Nephron (organoid): ENCODE results near the gene RPP14.

Experiments
- H3K27ac Mint-ChIP-seq, 3 experiments: 2 replicates each; pipeline ENCODE4 v1.8.0; 2020; ENCODE audit warnings: mixed read lengths in 3 of 3, mild to moderate bottlenecking in 2 of 3, moderate library complexity in 1 of 3
- H3K27me3 Mint-ChIP-seq: 2 replicates; pipeline ENCODE4 v1.8.0; 2021; ENCODE audit warnings: low read depth, mild to moderate bottlenecking, moderate library complexity, mixed read lengths
- H3K36me3 Mint-ChIP-seq: 2 replicates; pipeline ENCODE4 v1.8.0; 2020; ENCODE audit warnings: low read depth, mixed read lengths
- H3K4me1 Mint-ChIP-seq: 2 replicates; pipeline ENCODE4 v1.8.0; 2020; ENCODE audit warnings: mixed read lengths
- H3K4me3 Mint-ChIP-seq, 3 experiments: 2 replicates each; pipeline ENCODE4 v1.8.0; 2020; ENCODE audit warnings: mild to moderate bottlenecking in 3 of 3, mixed read lengths in 3 of 3, moderate library complexity in 2 of 3
- H3K9me3 Mint-ChIP-seq: 2 replicates; pipeline ENCODE4 v1.8.0; 2020; ENCODE audit warnings: mixed read lengths
- TF ChIP-seq, protein P1 (sequence below), 3 experiments: fragments of 200-600 bp; sonication (generic); IDR thresholded peaks; one replicate each; pipeline ENCODE4 v1.5.0; 2021; ENCODE audit warnings: antibody characterized with exemption in 3 of 3; ENCODE audit not compliant: unreplicated experiment in 3 of 3

RPP14 gene

GRCh38 chr3:58305882-58306711 is at the start of gene RPP14, which contains the start of gene HTD2:
RPP14 (plus strand) TSS chr3:58306245; CDS start chr3:58310330, 4,085 bp downstream.
HTD2 (plus strand) TSS chr3:58306520; CDS start chr3:58317614, 11,094 bp downstream.
- Mint-ChIP-seq H3K27ac (peak within 1 kb of the TSS; percentile 100), H3K4me3 (peak within 1 kb of the TSS; percentile 94 to 96 (median 95))
- TF ChIP-seq, protein P1, sequence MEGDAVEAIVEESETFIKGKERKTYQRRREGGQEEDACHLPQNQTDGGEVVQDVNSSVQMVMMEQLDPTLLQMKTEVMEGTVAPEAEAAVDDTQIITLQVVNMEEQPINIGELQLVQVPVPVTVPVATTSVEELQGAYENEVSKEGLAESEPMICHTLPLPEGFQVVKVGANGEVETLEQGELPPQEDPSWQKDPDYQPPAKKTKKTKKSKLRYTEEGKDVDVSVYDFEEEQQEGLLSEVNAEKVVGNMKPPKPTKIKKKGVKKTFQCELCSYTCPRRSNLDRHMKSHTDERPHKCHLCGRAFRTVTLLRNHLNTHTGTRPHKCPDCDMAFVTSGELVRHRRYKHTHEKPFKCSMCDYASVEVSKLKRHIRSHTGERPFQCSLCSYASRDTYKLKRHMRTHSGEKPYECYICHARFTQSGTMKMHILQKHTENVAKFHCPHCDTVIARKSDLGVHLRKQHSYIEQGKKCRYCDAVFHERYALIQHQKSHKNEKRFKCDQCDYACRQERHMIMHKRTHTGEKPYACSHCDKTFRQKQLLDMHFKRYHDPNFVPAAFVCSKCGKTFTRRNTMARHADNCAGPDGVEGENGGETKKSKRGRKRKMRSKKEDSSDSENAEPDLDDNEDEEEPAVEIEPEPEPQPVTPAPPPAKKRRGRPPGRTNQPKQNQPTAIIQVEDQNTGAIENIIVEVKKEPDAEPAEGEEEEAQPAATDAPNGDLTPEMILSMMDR (IDR thresholded peaks at IDR 0.05; ENCODE audit: unreplicated experiment in 3 of 3) = peak; percentile 98 to 99 (median 98)

GRCh38 chr3:58256511-58256910 is 49.5 kb upstream of the RPP14 start:
- TF ChIP-seq, protein P1 (IDR thresholded peaks at IDR 0.05; ENCODE audit: unreplicated experiment in 3 of 3) = no peak
- H3K4me3 Mint-ChIP-seq = no peak overlapping the region
- H3K9me3 Mint-ChIP-seq = no peaks in the 10 kb centered on the region
- H3K4me1 Mint-ChIP-seq = peaks cover 8% of the 10 kb centered on the region
- peaks cover 11% of the 10 kb centered on the region for H3K36me3 Mint-ChIP-seq
- no peaks in the 10 kb centered on the region for H3K27me3 Mint-ChIP-seq
- H3K27ac Mint-ChIP-seq = no peak overlapping the region

More at GRCh38 chr3:58305882-58306711, at the start of gene RPP14, which contains the start of gene HTD2:
- Mint-ChIP-seq H3K36me3 (peaks cover 16% of the 10 kb centered on the region), H3K4me1 (peaks cover 25% of the 10 kb centered on the region), H3K27me3 (peaks cover 11% of the 10 kb centered on the region), H3K9me3 (no peaks in the 10 kb centered on the region)

GRCh38 chr3:58258392-58259055 is 47.5 kb upstream of the RPP14 start:
- H3K36me3 Mint-ChIP-seq = peaks cover 11% of the 10 kb centered on the region
- H3K27ac Mint-ChIP-seq = no peak overlapping the region
- no peaks in the 10 kb centered on the region for H3K9me3 Mint-ChIP-seq
- H3K4me1 Mint-ChIP-seq = no peaks in the 10 kb centered on the region
- H3K27me3 Mint-ChIP-seq = no peaks in the 10 kb centered on the region
- no peak overlapping the region for H3K4me3 Mint-ChIP-seq
- TF ChIP-seq, protein P1 (IDR thresholded peaks at IDR 0.05; ENCODE audit: unreplicated experiment in 3 of 3) = no peak

- Mint-ChIP-seq H3K27me3 (no peaks in the 10 kb centered on the region), H3K4me1 (no peaks in the 10 kb centered on the region), H3K27ac (no peak overlapping the region), H3K9me3 (no peaks in the 10 kb centered on the region), H3K36me3 (peaks cover 11% of the 10 kb centered on the region), H3K4me3 (no peak overlapping the region)
- TF ChIP-seq, protein P1 (IDR thresholded peaks at IDR 0.05; ENCODE audit: unreplicated experiment in 3 of 3) = no peak
Observed at GRCh38 chr3:58260261-58260731, 45.7 kb upstream of the RPP14 start.

GRCh38 chr3:58260733-58261132 is 45.3 kb upstream of the RPP14 start:
- no peaks in the 10 kb centered on the region for H3K27me3 Mint-ChIP-seq
- no peaks in the 10 kb centered on the region for H3K4me1 Mint-ChIP-seq
- H3K4me3 Mint-ChIP-seq = no peak overlapping the region
- peaks cover 11% of the 10 kb centered on the region for H3K36me3 Mint-ChIP-seq
- no peak overlapping the region for H3K27ac Mint-ChIP-seq
- no peaks in the 10 kb centered on the region for H3K9me3 Mint-ChIP-seq
- TF ChIP-seq, protein P1 (IDR thresholded peaks at IDR 0.05; ENCODE audit: unreplicated experiment in 3 of 3) = no peak
